GM23338 (cell line): ENCODE measurements around the gene UBTD1. TPM values are rescaled to one million over a fixed set of nuclear protein-coding genes. Genes with fewer than 3 reads are reported as not detected.

Experiments used
- ATAC-seq: fragments of 200-7000 bp; cut with Tn5 transposase; 3 replicates; pipeline ENCODE4 v1.9.1; 2020
- DNase-seq: peaks from one replicate; pipeline ENCODE4 v3.0.0-alpha.2; 2015; ENCODE audit warnings: low spot score
- H2AFZ ChIP-seq: fragments of 200-600 bp; sonication (generic); 2 replicates; pipeline ENCODE4 v1.8.0; 2016; ENCODE audit warnings: antibody characterized with exemption, mild to moderate bottlenecking, moderate library complexity
- H3F3A ChIP-seq: fragments of 200-600 bp; sonication (generic); replicated peaks from 2 replicates; pipeline ENCODE4 v1.8.0; 2017; ENCODE audit warnings: antibody characterized with exemption, mixed run types, low read depth
- H3K27ac ChIP-seq: fragments of 200-600 bp; sonication (generic); 2 replicates; pipeline ENCODE4 v1.6.1; 2016; ENCODE audit warnings: low read depth
- H3K27me3 ChIP-seq: fragments of 200-600 bp; sonication (generic); 2 replicates; pipeline ENCODE4 v1.8.0; 2016; ENCODE audit warnings: mild to moderate bottlenecking, mixed run types, moderate library complexity; ENCODE audit not compliant: insufficient read depth
- H3K36me3 ChIP-seq: fragments of 200-600 bp; sonication (generic); 2 replicates; pipeline ENCODE4 v1.8.0; 2016; ENCODE audit warnings: mild to moderate bottlenecking; ENCODE audit not compliant: insufficient read depth
- H3K4me1 ChIP-seq: fragments of 200-600 bp; sonication (generic); 2 replicates; pipeline ENCODE4 v1.8.0; 2016; ENCODE audit warnings: mild to moderate bottlenecking, moderate library complexity; ENCODE audit not compliant: insufficient read depth
- H3K4me2 ChIP-seq: fragments of 200-600 bp; sonication (generic); 2 replicates; pipeline ENCODE4 v1.7.1; 2017; ENCODE audit warnings: mixed run types
- H3K4me3 ChIP-seq: fragments of 200-600 bp; sonication (generic); 2 replicates; pipeline ENCODE4 v1.6.1; 2016; ENCODE audit warnings: mixed run types
- H3K79me2 ChIP-seq: fragments of 200-600 bp; sonication (generic); replicated peaks from 2 replicates; pipeline ENCODE4 v1.8.0; 2017; ENCODE audit warnings: mild to moderate bottlenecking; ENCODE audit not compliant: insufficient read depth
- H3K9me2 ChIP-seq: fragments of 200-600 bp; sonication (generic); 2 replicates; pipeline ENCODE4 v1.8.0; 2017; ENCODE audit not compliant: insufficient read depth
- H4K20me1 ChIP-seq: fragments of 200-600 bp; sonication (generic); replicated peaks from 2 replicates; pipeline ENCODE4 v1.8.0; 2017; ENCODE audit warnings: mild to moderate bottlenecking; ENCODE audit not compliant: insufficient read depth
- H3K27ac Mint-ChIP-seq: 2 replicates; pipeline ENCODE4 v1.8.0; 2020; ENCODE audit warnings: inconsistent platforms, mild to moderate bottlenecking, moderate library complexity, mixed read lengths
- H3K27me3 Mint-ChIP-seq: 3 replicates; pipeline ENCODE4 v1.8.0; 2022; ENCODE audit warnings: low read depth, mild to moderate bottlenecking, moderate library complexity, mixed read lengths, inconsistent platforms; ENCODE audit not compliant: insufficient read depth, poor library complexity
- H3K36me3 Mint-ChIP-seq: 3 replicates; pipeline ENCODE4 v1.8.0; 2021; ENCODE audit warnings: low read depth, mild to moderate bottlenecking, inconsistent platforms, moderate library complexity, mixed read lengths
- H3K4me1 Mint-ChIP-seq: 3 replicates; pipeline ENCODE4 v1.8.0; 2020; ENCODE audit warnings: mild to moderate bottlenecking, inconsistent platforms, mixed read lengths
- H3K4me3 Mint-ChIP-seq: 3 replicates; pipeline ENCODE4 v1.8.0; 2021; ENCODE audit warnings: moderate library complexity, mild to moderate bottlenecking, inconsistent platforms, mixed read lengths
- H3K9me3 Mint-ChIP-seq: 3 replicates; pipeline ENCODE4 v1.8.0; 2020; ENCODE audit warnings: moderate library complexity, mild to moderate bottlenecking, inconsistent platforms, mixed read lengths
- CTCF ChIP-seq, 2 experiments: fragments of 200-600 bp in 1 of 2; sonication (generic) in 1 of 2; conservative IDR thresholded peaks; 2 replicates each; pipeline versions ENCODE4 v1.5.1 to v1.6.1; 2016 to 2017; ENCODE audit warnings: antibody characterized with exemption in 2 of 2, low read depth in 2 of 2, mild to moderate bottlenecking in 2 of 2, moderate library complexity in 1 of 2
- EZH2 ChIP-seq: fragments of 200-600 bp; sonication (generic); IDR thresholded peaks from one replicate; pipeline ENCODE4 v1.8.0; 2017; ENCODE audit warnings: antibody characterized with exemption, mild to moderate bottlenecking, low read depth; ENCODE audit not compliant: unreplicated experiment
- NANOG ChIP-seq: IDR thresholded peaks from 2 replicates; pipeline ENCODE4 v1.6.1; 2016; ENCODE audit warnings: antibody characterized with exemption, borderline replicate concordance
- POLR2AphosphoS5 ChIP-seq: IDR thresholded peaks from 2 replicates; pipeline ENCODE4 v1.6.1; 2016; ENCODE audit warnings: antibody characterized with exemption, low read depth
- REST ChIP-seq: IDR thresholded peaks from one replicate; pipeline ENCODE4 v1.6.1; 2018; ENCODE audit warnings: antibody characterized with exemption; ENCODE audit not compliant: unreplicated experiment
- ZNF331 ChIP-seq: fragments of 250-450 bp; sonication (Bioruptor Pico); IDR thresholded peaks from 2 replicates; pipeline ENCODE4 v1.5.0; 2020; ENCODE audit warnings: low read depth, mild to moderate bottlenecking, moderate library complexity
- ZNF462 ChIP-seq: fragments of 250-450 bp; sonication (Bioruptor Pico); IDR thresholded peaks from 2 replicates; pipeline ENCODE4 v1.5.0; 2020; ENCODE audit warnings: mild to moderate bottlenecking, moderate library complexity
- polyA plus RNA-seq: library from polyadenylated mRNA; unstranded; fragments of >200 nt; fragmentation: Nextera tagmentation; extraction: Ambion mirVana; gene quantifications from 2 replicates; pipeline ENCODE4 v1.2.1, GENCODE V29; 2016
- total RNA-seq: library from RNA; depleted of rRNA; stranded (reverse); fragments of >200 nt; shearing (Covaris generic); gene quantifications from 2 replicates; pipeline ENCODE4 v1.2.3, GENCODE V29; 2014

Gene UBTD1
- total and polyA plus RNA-seq, 2 experiments from 2014 or later = 17.3 to 29.0 TPM

- Histone ChIP-seq H3F3A (0 out of 2 replicates have a peak, but pooled peaks cover 6% of the 10 kb centered on the region), H2AFZ (no peak overlapping the region), H3K36me3 (no peaks in the 10 kb centered on the region), H3K79me2 (no peaks in the 10 kb centered on the region; the same call in none of the 2 replicates), H3K27ac (no peak overlapping the region), H3K4me2 (peak overlapping the region; percentile 70; the same call in 1 of the 2 replicates), H3K27me3 (no peaks in the 10 kb centered on the region), H4K20me1 (no peaks in the 10 kb centered on the region), H3K9me2 (no peaks in the 10 kb centered on the region), H3K4me1 (peaks cover 20% of the 10 kb centered on the region), H3K4me3 (no peak overlapping the region)
- no peak for DNase-seq
- H3K9me3 Mint-ChIP-seq = no peaks in the 10 kb centered on the region
- H3K36me3 Mint-ChIP-seq = no peaks in the 10 kb centered on the region
- H3K27me3 Mint-ChIP-seq = peaks cover 8% of the 10 kb centered on the region
- H3K4me3 Mint-ChIP-seq = no peak overlapping the region
- peak overlapping the region; percentile 67 for H3K27ac Mint-ChIP-seq
- peaks cover 30% of the 10 kb centered on the region for H3K4me1 Mint-ChIP-seq
- TF ChIP-seq EZH2 (no peak), CTCF (conservative IDR thresholded peaks at IDR 0.05; ENCODE audit: low read depth in 2 of 2) (no peak), ZNF462 (CRISPR knock-in tag) (no peak), REST (no peak), NANOG (no peak), POLR2AphosphoS5 (no peak), ZNF331 (no peak)
- ATAC-seq = no peak
These were observed 50.2 kb downstream of the UBTD1 start for GRCh38 chr10:97548828-97549455.
